GM18951 (cell line): ENCODE results near the gene ADCY9.

Experiments used
- POLR2A ChIP-seq: IDR thresholded peaks from 4 replicates; pipeline ENCODE4 v1.6.1; 2011; ENCODE audit warnings: mild to moderate bottlenecking; ENCODE audit not compliant: insufficient read length, insufficient read depth; ENCODE audit errors: extremely low read depth
- in situ Hi-C: fragments of 300-500 bp; cut with MboI; formaldehyde crosslinking; loops from one replicate; pipeline ENCODE4 v1.12.0; 2022; ENCODE audit warnings: low sequenced_read_pairs, mixed read lengths, inconsistent platforms; ENCODE audit not compliant: unreplicated experiment

ADCY9 gene

GRCh38 chr16:4011940-4012629 is 104.2 kb downstream of the ADCY9 start:
- no peak for TF ChIP-seq POLR2A
- in situ Hi-C loops = no loop called here

- no peak for TF ChIP-seq POLR2A
- in situ Hi-C loops = no loop called here
Observed at GRCh38 chr16:4011225-4011939, 104.9 kb downstream of the ADCY9 start.

DNA sequence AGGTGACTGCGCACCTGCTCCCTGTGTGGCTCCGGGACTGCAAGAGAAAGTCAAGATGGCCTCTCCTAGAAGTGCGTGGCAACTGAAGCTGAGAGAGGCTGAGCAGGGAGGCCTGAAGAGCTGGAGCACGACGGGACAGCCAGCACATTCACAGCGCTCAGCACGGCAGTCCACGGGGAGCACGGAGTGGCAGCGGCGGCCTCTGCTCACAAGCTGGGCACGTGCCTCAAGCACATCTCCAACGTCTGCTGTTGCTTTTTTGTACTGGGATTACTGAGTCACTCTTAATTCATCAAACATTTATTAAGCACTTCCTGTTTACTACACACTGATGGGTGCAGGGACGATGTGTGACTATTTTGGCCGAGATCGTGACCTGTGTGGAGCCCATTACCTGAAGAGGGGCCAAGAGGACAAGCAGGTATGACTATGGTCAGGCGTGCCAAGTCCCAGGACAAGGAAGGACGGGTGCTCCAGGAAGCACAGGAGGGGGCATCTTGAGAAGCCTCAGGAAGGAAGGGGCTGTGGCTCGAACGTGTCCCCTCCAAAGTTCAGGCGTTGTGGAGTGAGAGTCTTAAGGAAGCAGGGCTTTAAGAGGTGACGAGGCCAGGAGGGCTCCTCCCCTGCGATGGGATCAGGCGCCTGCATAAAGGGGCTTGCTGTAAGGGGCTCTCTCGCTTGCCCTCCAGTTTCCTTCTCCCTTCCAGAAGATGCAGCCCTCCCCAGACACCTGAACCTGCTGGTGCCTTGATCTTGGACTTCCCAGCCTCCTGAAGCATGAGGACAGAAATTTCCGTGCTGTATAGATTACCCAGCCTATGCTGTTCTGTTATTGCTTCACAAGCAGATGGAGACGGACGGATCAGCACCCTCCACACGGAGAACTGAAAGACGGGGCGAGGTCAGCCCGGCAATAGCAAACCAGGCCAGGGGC is 105.8 kb downstream of the ADCY9 start:
- no peak for TF ChIP-seq POLR2A
- in situ Hi-C loops = no loop called here

DNA sequence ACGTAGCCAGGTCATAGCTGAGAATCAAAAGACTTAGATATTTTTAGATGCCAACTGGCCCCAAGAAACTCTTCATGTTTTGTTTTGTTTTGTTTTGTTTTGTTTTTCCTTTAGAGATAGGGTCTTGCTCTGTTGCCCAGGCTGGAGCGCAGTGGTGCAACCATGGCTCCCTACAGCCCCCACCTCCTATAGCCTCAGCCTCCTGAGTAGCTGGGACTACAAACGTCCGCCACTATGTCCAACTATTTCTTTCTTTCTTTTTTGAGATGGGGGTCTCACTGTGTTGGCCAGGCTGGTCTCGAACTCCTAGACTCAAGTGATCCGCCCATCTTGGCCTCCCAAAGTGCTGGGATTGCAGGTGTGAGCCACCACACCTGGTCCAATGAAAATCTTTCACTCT is 107.1 kb downstream of the ADCY9 start:
- in situ Hi-C loops = no loop called here
- no peak for TF ChIP-seq POLR2A

DNA sequence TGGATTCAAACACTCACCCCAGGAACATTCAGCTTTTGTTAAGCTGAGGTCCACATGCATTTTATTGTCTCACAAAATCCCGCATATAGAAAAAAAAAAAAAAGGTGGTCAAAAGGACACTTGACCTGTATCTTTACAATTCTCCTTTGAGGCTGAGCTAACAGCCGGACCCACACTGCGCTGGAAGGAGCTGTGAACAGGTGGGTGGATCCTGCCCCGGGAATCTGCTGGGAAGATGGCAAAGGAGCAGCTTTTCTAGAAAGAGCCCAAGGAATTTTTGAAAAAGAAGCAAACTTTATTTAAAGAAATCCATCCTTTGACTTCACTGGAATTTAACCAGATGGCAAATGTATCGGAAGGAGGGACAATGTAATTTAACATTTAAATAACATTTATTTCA is 108.1 kb downstream of the ADCY9 start:
- in situ Hi-C loops = no loop called here
- no peak for TF ChIP-seq POLR2A

- TF ChIP-seq POLR2A = no peak
- in situ Hi-C loops = no loop called here
Observed at GRCh38 chr16:4006397-4006999, 109.7 kb downstream of the ADCY9 start.

- in situ Hi-C loops = no loop called here
- no peak for TF ChIP-seq POLR2A
Observed at GRCh38 chr16:4005731-4006130, 110.5 kb downstream of the ADCY9 start.

DNA sequence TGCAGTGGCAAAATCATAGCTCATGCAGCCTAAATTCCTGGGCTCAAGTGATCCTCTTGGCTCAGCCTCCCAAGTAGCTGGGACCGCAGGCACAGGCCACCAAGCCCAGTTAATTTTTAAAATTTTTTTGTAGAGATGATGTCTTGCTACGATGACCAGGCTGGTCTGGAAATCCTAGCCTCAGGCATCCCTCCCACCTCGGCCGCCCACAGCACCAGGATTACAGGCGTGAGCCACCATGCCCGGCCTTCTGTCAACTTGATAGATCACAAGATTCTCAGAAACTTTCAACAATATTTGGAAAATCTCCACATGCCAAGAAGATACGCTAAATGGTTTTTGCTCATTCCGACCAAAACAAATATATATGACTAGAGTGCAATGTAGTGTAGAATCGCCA is 111.0 kb downstream of the ADCY9 start:
- no peak for TF ChIP-seq POLR2A
- in situ Hi-C loops = no loop called here

GRCh38 chr16:4004206-4004605 is 112.0 kb downstream of the ADCY9 start:
- TF ChIP-seq POLR2A = no peak
- in situ Hi-C loops = no loop called here

- no peak for TF ChIP-seq POLR2A
- in situ Hi-C loops = no loop called here
Observed at GRCh38 chr16:4003576-4003975, 112.7 kb downstream of the ADCY9 start.

GRCh38 chr16:4003166-4003565 is 113.1 kb downstream of the ADCY9 start:
- TF ChIP-seq POLR2A = no peak
- in situ Hi-C loops = no loop called here

DNA sequence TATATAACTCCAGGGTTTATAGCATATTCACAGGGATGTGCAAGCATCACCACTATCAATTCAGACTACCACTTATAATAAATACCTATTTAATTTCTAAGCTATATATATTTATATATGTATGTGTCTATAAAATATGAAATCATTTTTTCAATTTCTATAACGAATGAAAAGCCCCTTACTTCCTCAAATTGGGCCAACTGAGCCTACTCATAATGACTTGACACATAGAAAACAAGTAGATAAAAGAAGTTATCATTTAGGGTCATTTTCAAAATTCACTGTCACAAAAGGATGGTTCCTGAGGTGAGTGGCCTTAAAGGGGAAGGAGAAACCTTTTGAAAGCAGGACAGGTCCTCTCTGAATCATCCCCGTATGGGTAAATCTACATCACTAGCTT is 114.1 kb downstream of the ADCY9 start:
- in situ Hi-C loops = no loop called here
- TF ChIP-seq POLR2A = no peak
